GM19240 (cell line): Measurements from ENCODE around the gene SEPTIN5.

ENCODE experiments used
- DNase-seq: peaks from one replicate; pipeline ENCODE4 v3.0.0; 2011; ENCODE audit warnings: low spot score; ENCODE audit not compliant: insufficient read length

SEPTIN5 gene

GRCh38 chr22:19748139-19748538, 33.8 kb downstream of the SEPTIN5 start:
- no peak for DNase-seq

GRCh38 chr22:19748991-19749664, 34.8 kb downstream of the SEPTIN5 start:
- no peak for DNase-seq

- DNase-seq: no peak
Observed at GRCh38 chr22:19749876-19750275, 35.6 kb downstream of the SEPTIN5 start.

DNA sequence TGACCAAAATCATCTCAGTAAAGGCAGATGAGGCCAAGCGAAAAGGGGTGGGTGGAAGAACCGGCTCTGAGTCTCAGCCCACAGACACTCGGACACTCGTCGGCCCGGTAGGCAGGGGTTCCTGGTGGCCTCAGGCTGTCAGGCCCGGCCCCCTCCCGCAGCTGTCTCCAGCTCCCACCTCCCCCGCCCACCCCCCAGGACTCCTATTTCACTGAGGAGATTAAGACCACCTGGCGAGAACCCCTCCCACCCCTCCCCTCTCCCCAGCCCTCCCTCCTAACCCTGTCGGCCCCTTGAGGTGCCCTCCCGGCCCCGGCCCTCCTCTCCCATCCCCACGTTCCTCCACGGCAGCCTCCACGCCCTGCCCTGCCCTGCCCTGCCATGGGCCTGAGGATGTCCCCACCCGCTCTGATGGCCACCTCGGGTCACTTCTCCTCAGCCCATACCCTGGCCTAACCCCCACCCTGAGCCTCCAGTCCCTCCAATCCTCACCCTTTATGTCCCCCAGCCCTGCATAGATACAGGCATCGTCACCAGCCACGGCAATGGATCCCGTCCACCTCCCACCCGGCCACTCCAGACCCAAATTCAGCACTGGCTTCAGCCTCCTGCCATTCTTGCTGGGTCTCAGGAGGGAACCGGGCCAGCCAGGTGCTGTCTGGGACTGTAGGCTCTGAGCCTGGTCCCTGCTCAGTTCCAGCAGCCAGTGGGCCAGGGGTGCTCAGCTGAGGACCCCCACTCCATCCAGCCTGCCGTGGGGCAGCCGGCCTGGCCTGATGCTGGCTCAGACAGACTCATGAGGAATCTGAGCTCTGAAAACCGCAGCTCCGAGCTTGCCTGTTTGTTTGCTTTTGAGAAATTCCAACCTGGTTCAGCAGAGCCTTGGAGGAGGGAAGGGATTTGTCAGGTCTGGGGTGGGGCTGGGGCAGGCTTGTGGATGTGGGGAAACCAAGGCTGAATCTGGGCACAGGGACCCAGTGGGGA, 36.5 kb downstream of the SEPTIN5 start:
- DNase-seq: no peak

- no peak for DNase-seq
Observed at GRCh38 chr22:19751497-19752245, 37.4 kb downstream of the SEPTIN5 start.

DNA sequence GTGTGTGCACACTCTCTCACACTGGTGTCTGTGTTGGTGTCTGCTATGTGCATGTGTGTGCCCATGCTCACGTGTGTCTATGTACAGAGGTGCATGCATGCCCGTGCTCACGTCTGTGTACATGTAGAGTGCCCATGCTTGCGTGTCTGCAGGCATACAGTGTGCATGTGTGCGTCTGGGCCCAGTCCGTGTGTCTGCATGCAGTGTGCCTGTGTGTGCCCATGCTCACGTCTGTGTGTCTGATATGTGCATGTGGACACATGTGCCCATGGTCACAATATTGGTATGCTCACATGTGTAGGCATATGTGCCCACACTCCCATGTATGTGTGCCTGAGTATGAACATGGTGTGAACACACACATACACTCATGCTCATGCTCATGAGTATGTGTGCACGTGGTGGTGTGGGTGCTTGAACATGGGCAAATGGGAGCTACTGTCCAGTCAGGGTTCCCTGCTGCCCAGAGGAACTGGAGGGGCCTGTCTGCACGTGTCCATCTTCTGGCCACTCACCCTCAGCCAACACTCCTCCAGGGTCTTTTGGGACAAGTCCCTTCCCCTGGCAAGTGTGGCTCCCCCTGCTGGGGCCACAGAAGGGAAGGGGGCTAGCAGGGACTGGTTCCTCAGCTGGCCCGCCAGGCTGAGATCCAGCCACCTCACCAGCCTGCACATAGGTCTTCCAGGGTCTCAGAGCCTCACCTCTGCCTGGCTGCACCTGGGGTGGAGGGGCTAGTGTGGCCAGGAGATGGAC, 39.0 kb downstream of the SEPTIN5 start:
- no peak for DNase-seq

GRCh38 chr22:19753996-19754700, 39.8 kb downstream of the SEPTIN5 start:
- no peak for DNase-seq

DNA sequence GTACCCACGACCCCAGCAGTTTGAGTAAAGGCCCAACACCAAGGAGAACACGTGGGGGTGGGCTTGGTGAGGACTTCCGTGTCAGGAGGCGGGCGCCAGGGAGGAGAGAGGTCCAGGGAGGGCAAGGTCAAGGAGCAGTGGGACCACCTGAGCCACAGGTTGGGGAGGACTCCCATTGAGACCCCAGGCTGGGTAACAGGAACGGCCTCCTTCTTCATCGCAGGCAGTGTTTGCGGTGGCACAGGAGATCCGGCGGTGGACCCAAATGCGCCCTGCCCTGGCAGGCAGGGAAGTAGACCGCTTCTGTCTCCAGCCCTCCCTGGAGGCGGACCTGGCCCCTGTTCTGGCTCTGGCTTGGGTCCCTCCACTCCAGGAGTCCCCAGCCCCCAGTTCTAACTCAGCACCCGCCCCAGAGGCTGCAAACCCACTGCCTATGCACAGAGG, 40.4 kb downstream of the SEPTIN5 start:
- no peak for DNase-seq

- no peak for DNase-seq
Observed at GRCh38 chr22:19755145-19755710, 40.9 kb downstream of the SEPTIN5 start.

DNA sequence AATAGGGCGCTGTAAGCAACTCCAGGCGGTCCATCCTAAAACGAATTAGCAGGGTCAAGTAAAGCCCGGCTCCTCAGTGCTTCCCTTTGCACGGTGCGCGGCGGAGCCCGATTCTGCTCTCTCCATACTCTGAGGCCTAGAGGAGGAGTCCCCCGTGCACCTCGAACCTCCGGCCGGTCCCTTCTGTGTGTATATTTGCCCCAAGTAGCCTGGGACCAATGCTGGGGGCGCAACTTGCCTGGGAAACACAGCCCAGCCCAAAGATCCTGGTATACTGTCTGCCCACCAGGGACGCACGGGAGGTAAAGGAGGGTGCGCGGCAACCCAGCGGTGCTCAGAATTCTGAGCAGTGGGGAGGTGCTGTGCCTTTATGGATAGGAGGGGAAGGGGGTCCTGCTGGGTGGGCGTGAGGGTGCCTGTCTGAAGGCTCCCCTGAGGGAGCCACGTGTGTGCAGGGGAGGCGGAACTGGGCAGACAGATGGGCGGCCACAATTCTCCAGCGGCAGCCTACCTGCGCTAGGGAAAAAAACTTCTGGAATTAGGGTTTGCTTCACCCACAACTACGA, 41.5 kb downstream of the SEPTIN5 start:
- DNase-seq: no peak

DNA sequence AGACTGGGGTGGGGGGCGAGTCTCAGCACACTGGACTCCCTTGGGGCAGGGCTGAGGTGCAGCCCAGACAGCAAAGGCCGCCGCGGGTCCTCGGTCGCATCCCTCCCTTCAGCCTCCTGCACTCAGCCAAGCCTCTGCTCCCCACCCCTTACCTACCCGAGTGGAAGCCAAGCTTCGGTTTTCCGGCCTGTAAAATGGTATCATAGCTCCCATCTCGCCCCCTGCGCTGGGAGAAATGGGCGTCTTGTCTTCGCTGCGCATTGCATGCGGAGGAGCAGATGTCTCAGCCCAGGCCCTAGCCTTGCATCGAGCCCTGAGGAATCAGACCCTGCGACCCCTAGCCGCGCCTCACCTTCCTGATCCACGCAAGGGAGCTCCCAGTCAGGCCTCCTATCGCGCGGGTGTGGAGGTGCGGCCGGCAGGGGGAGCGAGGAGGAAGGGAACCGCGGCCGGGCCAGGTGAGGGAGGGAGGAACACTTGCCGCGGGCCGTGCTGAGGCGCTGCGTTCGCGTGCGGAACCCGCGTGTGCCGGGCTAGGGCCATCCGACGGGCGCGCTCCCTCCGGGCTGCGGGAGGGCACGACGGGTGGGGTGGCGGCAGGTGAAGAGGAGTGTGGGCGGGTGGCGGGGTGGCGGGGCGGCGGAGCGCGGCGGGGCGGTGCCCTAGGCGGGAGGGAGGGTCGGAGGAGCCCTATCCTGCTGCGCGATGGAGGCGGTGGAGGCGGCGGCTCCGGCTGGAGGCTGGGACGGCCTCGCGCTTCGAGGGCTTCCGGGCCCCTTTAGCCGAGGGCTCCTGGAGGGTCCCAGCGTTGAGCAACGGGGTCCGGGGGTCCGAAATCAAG, 42.2 kb downstream of the SEPTIN5 start:
- peak; percentile 87 for DNase-seq

DNA sequence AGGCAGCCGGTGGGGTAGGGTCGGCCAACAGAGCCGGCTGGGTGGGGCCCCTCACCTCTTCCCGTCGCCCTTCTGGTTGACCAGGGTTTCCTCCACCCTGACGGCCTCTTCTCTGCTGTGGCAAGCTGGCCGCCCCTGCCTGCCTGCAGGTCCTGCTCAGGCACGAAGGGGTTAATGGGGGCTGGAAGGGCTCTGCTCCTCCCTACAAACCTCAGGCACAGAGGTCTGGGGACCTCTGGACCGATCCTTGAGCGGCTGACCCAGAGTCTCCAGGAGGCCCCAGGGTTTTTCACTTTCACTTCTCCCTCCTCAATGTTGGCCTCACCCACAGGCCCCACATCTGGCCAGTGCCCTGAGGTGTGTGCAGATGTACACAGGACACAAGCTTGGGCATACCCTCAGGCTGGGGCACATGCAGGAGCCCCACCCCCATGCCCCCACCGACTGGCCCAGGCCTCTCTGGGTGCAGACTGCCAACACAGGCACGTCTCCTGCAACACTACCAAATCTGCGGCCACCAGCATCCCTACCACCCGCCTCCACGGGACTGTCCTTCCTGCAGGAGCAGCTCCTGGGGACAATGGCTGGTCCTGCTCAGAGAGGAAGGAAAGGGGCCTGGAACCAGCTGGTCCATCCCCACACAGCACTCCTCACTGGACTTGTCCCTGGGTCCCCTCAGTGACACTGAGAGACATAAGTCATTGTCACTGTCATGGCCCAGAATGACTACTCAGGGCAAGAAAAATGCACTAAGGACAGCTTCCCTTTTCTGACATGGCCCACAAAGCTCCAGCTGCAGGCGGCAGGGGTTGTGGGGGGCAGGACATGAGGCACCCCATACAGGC, 43.1 kb downstream of the SEPTIN5 start:
- no peak for DNase-seq

DNA sequence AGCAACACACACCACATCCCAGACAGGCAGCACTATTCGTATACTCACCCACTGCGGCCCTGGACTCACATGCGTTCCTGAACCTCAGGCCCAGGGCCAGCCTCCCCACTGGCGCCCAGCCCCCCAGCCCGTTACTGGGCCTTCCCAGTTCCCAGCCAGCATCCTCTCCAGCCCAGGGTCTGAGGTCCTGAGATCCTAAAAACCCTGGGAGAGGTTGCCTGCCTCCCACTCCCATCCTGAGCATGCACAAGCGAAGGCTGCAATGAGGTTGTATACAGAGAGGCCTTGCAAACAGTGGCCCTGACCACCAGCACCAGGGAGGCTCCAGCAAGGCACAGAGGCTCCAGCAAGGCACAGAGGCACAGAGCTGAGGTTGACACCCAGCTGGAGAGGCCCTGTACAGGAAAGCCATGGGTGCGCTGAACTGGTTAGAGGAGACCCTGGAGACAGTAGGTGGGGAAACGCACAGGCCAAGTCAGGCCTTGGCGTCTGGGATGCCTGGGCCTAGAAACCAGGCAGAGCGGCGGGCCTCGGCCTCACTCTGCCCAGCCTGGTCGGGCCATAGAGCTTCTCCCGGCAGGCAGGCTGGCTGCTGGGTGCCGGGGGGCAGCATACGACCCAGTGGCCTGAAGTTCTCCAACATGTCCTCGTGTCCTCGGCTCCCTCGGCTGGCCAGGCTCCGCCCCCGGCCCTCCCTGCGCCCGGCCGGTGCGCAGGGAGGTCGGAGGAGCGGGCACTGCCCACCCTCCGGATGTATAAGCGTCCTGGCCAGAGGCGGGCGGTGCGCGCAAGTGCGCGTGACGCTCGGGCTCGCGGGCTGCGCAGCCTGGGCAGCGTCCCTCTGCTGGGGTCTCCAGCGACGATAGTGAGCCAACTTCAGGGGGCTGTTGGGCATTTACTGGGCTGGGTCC, 43.9 kb downstream of the SEPTIN5 start:
- DNase-seq: no peak

- DNase-seq: no peak
Observed at GRCh38 chr22:19758896-19759426, 44.7 kb downstream of the SEPTIN5 start.

GRCh38 chr22:19759427-19760057, 45.2 kb downstream of the SEPTIN5 start:
- DNase-seq: no peak
